ENCODE data around the gene KIAA0319L. TPM values are rescaled to one million over a fixed set of nuclear protein-coding genes. Genes with fewer than 3 reads are reported as not detected.

KIAA0319L gene
- total RNA-seq, 2 donors from 2014 or later, result 109 to 124 TPM

- Histone ChIP-seq H3K4me3 (no peak overlapping the region), H3K9me3 (no peaks in the 10 kb centered on the region), H3K36me3 (no peaks in the 10 kb centered on the region), H3K27ac (no peak overlapping the region), H3K4me1 (replicated peaks) (peaks cover 7% of the 10 kb centered on the region), H3K27me3 (replicated peaks; ENCODE audit: insufficient read depth) (no peaks in the 10 kb centered on the region)
- TF ChIP-seq POLR2A (IDR thresholded peaks at IDR 0.05), result no peak
- no peak for TF ChIP-seq CTCF (IDR thresholded peaks at IDR 0.05)
- no peak for TF ChIP-seq POLR2AphosphoS5 (IDR thresholded peaks at IDR 0.05)
- DNase-seq (ENCODE audit: low spot score), result no peak
- intact Hi-C loops (cut with DNase I), result loop anchor here (2.0 kb wide), 1 partner anchor 114 kb away; no protein-coding TSS in a partner anchor
- WGBS, result 88% methylated on average over 25 of the region's 28 CpGs
Measured at GRCh38 chr1:35564884-35565741, 7.9 kb upstream of the KIAA0319L start.

GRCh38 chr1:35564037-35564883 is 7.1 kb upstream of the KIAA0319L start:
- intact Hi-C loops (cut with DNase I), result loop anchor here (2.0 kb wide), 1 partner anchor 113 kb away; no protein-coding TSS in a partner anchor
- H3K4me3 ChIP-seq, result no peak overlapping the region
- H3K27me3 ChIP-seq (replicated peaks; ENCODE audit: insufficient read depth), result no peaks in the 10 kb centered on the region
- peak; percentile 71 for DNase-seq (ENCODE audit: low spot score)
- WGBS, result 74% methylated on average over 9 of the region's 9 CpGs
- H3K27ac ChIP-seq, result no peak overlapping the region
- H3K36me3 ChIP-seq, result no peaks in the 10 kb centered on the region
- no peaks in the 10 kb centered on the region for H3K9me3 ChIP-seq
- peaks cover 7% of the 10 kb centered on the region for H3K4me1 ChIP-seq (replicated peaks)
- TF ChIP-seq POLR2AphosphoS5 (IDR thresholded peaks at IDR 0.05), result peak; percentile 20
- no peak for TF ChIP-seq POLR2A (IDR thresholded peaks at IDR 0.05)
- peak; percentile 59 to 76 (median 76) for TF ChIP-seq CTCF (IDR thresholded peaks at IDR 0.05)

GRCh38 chr1:35563166-35563565 is 6.0 kb upstream of the KIAA0319L start:
- intact Hi-C loops (cut with DNase I), result no loop called here
- Histone ChIP-seq H3K27me3 (replicated peaks; ENCODE audit: insufficient read depth) (no peaks in the 10 kb centered on the region), H3K4me3 (no peak overlapping the region), H3K4me1 (replicated peaks) (peaks cover 7% of the 10 kb centered on the region), H3K27ac (no peak overlapping the region), H3K9me3 (no peaks in the 10 kb centered on the region), H3K36me3 (no peaks in the 10 kb centered on the region)
- TF ChIP-seq POLR2A (IDR thresholded peaks at IDR 0.05), result no peak
- no peak for TF ChIP-seq POLR2AphosphoS5 (IDR thresholded peaks at IDR 0.05)
- no peak for TF ChIP-seq CTCF (IDR thresholded peaks at IDR 0.05)
- 78% methylated on average over 12 of the region's 12 CpGs for WGBS
- no peak for DNase-seq (ENCODE audit: low spot score)

GRCh38 chr1:35561972-35562680 is 4.9 kb upstream of the KIAA0319L start:
- WGBS, result 95% methylated on average over 15 of the region's 15 CpGs
- intact Hi-C loops (cut with DNase I), result no loop called here
- Histone ChIP-seq H3K9me3 (no peaks in the 10 kb centered on the region), H3K27me3 (replicated peaks; ENCODE audit: insufficient read depth) (no peaks in the 10 kb centered on the region), H3K27ac (no peak overlapping the region), H3K4me3 (no peak overlapping the region), H3K36me3 (no peaks in the 10 kb centered on the region), H3K4me1 (replicated peaks) (peaks cover 7% of the 10 kb centered on the region)
- DNase-seq (ENCODE audit: low spot score), result no peak
- TF ChIP-seq POLR2AphosphoS5 (IDR thresholded peaks at IDR 0.05) (no peak), POLR2A (IDR thresholded peaks at IDR 0.05) (no peak), CTCF (IDR thresholded peaks at IDR 0.05) (no peak)

All from prostate gland (tissue), 2 donors.